ENCODE results near the gene ACOT12.
"Not testable (repeated sequence)": the region's sequence is repeated elsewhere in the genome, so short reads cannot be mapped to it uniquely, and the experiment has no call there.

DNA sequence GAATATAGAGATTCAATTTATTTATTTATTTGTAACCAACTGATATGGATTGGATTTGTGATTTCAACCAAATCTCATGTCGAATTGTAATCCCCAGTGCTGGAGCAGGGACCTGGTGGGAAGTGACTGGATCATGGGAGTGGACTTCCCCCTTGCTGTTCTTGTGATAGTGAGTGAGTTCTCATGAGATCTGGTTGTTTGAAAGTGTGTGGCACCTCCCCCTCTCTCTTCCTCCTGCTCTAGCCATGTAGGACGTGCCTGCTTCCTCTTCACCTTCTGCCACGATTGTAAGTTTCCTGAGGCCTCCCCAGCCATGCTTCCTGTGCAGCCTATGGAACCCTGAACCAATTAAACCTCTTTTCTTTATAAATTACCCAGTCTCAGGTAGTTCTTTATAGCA is 55.7 kb downstream of the ACOT12 start:
- TF ChIP-seq, protein P1, sequence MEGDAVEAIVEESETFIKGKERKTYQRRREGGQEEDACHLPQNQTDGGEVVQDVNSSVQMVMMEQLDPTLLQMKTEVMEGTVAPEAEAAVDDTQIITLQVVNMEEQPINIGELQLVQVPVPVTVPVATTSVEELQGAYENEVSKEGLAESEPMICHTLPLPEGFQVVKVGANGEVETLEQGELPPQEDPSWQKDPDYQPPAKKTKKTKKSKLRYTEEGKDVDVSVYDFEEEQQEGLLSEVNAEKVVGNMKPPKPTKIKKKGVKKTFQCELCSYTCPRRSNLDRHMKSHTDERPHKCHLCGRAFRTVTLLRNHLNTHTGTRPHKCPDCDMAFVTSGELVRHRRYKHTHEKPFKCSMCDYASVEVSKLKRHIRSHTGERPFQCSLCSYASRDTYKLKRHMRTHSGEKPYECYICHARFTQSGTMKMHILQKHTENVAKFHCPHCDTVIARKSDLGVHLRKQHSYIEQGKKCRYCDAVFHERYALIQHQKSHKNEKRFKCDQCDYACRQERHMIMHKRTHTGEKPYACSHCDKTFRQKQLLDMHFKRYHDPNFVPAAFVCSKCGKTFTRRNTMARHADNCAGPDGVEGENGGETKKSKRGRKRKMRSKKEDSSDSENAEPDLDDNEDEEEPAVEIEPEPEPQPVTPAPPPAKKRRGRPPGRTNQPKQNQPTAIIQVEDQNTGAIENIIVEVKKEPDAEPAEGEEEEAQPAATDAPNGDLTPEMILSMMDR (IDR thresholded peaks at IDR 0.05): not testable (repeated sequence)
- not testable (repeated sequence) for TF ChIP-seq POLR2A, EP300 (IDR thresholded peaks at IDR 0.05)
